OCI-LY7 (cell line): Measurements from ENCODE around the gene LMOD3.

ENCODE experiments used
- EZH2phosphoT487 ChIP-seq: fragments of 200-600 bp; sonication (generic); IDR thresholded peaks from 2 replicates; pipeline ENCODE4 v1.6.1; 2018; ENCODE audit warnings: low read depth, borderline replicate concordance, mild to moderate bottlenecking, mixed run types, antibody characterized with exemption, low read length, moderate library complexity, mixed read lengths
- TF ChIP-seq, protein P1 (sequence below): fragments of 200-600 bp; sonication (generic); conservative IDR thresholded peaks from 2 replicates; pipeline ENCODE4 v1.5.1; 2014; ENCODE audit warnings: mild to moderate bottlenecking, antibody characterized with exemption, low read length, moderate library complexity, mixed read lengths

- TF ChIP-seq, protein P1, sequence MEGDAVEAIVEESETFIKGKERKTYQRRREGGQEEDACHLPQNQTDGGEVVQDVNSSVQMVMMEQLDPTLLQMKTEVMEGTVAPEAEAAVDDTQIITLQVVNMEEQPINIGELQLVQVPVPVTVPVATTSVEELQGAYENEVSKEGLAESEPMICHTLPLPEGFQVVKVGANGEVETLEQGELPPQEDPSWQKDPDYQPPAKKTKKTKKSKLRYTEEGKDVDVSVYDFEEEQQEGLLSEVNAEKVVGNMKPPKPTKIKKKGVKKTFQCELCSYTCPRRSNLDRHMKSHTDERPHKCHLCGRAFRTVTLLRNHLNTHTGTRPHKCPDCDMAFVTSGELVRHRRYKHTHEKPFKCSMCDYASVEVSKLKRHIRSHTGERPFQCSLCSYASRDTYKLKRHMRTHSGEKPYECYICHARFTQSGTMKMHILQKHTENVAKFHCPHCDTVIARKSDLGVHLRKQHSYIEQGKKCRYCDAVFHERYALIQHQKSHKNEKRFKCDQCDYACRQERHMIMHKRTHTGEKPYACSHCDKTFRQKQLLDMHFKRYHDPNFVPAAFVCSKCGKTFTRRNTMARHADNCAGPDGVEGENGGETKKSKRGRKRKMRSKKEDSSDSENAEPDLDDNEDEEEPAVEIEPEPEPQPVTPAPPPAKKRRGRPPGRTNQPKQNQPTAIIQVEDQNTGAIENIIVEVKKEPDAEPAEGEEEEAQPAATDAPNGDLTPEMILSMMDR, result no peak
- no peak for TF ChIP-seq EZH2phosphoT487
Observed at GRCh38 chr3:69113536-69113935, 8.9 kb downstream of the LMOD3 start.
